ENCODE results near the gene PRDM5. TPM values are rescaled to one million over a fixed set of nuclear protein-coding genes. Genes with fewer than 3 reads are reported as not detected.
A peak's percentile ranks its signal among the peaks of the same experiment; 100 is the strongest.

PRDM5 gene
- total and polyA plus RNA-seq, 9 donors, result 8.8 to 25.3 (median 10.2) TPM

DNA sequence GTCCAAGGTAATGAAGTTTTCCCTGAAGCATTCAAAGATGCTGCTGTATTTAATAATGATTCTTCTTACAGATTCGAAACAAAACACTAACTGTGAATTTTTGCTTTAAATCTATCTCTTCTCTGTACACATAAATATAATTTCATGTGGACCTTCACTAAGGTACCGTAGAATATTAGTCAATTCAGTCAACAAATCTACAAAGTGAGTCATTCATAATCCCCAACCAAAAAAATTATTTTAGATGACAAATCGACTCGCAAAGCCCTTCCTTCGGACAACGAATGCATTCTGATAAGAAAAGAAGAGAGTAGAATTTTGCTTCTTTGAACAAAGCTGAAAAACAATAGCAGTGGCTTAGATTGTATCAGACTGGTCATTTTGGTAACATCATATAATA lies 95.7 kb downstream of the PRDM5 start:
- Histone ChIP-seq H3K4me3 (ENCODE audit: low read length) (no peak overlapping the region), H3K4me1 (ENCODE audit: control insufficient read depth, insufficient read depth, low read length) (no peaks in the 10 kb centered on the region), H3K9me3 (replicated peaks; ENCODE audit: control insufficient read depth, low read depth, low read length) (no peaks in the 10 kb centered on the region), H3K27me3 (ENCODE audit: control insufficient read depth, insufficient read depth, low read length) (no peaks in the 10 kb centered on the region), H3K36me3 (ENCODE audit: control insufficient read depth, insufficient read depth, low read length) (no peaks in the 10 kb centered on the region), H3K27ac (ENCODE audit: low read length) (no peak overlapping the region)
- DNase-seq, result no peak
- WGBS (ENCODE audit: insufficient coverage), result 100% methylated on average over 1 of the region's 6 CpGs

DNA sequence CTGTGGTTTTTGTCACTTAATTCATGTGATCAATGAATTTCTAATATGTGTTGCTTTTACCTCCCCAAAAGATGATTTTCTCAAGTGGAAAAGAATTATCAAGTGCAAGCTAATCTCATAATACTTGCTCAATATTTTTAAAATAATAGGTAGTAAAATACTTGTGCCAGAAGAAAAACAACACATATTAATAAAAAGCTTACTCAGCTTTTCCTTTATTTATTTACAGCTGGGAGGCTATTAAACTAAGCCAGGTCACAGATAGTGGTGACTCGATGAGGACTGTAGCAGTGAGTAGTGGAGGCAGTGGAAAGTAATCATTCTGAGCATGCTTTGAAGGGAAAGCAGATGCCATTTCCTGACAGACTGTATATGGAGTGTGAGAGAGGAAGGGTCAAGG lies 96.1 kb downstream of the PRDM5 start:
- no peak for DNase-seq
- WGBS (ENCODE audit: insufficient coverage), result no CpG with 5 or more reads among the region's 1 CpG
- H3K27me3 ChIP-seq (ENCODE audit: control insufficient read depth, insufficient read depth, low read length), result no peaks in the 10 kb centered on the region
- H3K36me3 ChIP-seq (ENCODE audit: control insufficient read depth, insufficient read depth, low read length), result no peaks in the 10 kb centered on the region
- no peak overlapping the region for H3K27ac ChIP-seq (ENCODE audit: low read length)
- no peaks in the 10 kb centered on the region for H3K4me1 ChIP-seq (ENCODE audit: control insufficient read depth, insufficient read depth, low read length)
- no peaks in the 10 kb centered on the region for H3K9me3 ChIP-seq (replicated peaks; ENCODE audit: control insufficient read depth, low read depth, low read length)
- no peak overlapping the region for H3K4me3 ChIP-seq (ENCODE audit: low read length)

DNA sequence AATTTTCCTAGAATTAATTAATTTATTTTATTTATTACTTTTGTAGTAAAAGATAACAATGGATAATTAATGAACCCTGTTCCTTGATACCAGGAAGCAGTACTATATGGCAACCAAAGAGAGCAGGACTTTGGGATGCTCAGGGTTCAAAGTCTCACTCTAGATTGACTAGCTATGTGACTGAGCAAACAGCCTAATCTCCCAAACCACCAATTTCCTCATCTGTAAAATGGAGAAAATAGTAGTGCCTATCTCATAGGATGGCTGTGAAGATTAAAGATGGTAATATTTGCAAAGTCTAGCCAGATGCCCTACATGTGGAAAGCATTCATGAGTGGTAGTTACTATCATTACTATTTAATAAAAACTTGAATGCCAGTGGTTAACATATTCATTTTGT lies 97.6 kb downstream of the PRDM5 start:
- Histone ChIP-seq H3K36me3 (ENCODE audit: control insufficient read depth, insufficient read depth, low read length) (no peaks in the 10 kb centered on the region), H3K27me3 (ENCODE audit: control insufficient read depth, insufficient read depth, low read length) (no peaks in the 10 kb centered on the region), H3K4me3 (ENCODE audit: low read length) (no peak overlapping the region), H3K4me1 (ENCODE audit: control insufficient read depth, insufficient read depth, low read length) (no peaks in the 10 kb centered on the region), H3K9me3 (replicated peaks; ENCODE audit: control insufficient read depth, low read depth, low read length) (no peaks in the 10 kb centered on the region), H3K27ac (ENCODE audit: low read length) (no peak overlapping the region)
- no peak for DNase-seq

DNA sequence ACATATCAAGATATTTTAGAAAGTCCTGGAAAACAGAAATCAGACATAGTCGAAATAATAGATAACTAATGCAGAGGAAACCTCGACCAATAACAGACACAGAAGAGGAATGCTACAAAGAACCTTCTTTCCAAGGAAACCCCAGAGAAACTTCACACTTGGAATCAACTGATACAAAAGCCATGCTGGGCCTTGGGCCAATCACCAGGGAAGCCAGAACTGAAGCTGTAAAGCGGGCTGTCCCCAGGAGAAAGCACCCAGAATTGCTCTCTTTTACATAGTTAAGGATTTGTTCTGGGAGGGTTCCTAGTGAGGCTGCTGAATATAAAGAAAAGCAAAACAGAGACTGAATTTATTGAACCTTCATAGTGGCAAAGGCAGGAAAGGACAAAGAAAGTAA lies 100.5 kb downstream of the PRDM5 start:
- Histone ChIP-seq H3K27ac (ENCODE audit: low read length) (no peak overlapping the region), H3K4me1 (ENCODE audit: control insufficient read depth, insufficient read depth, low read length) (no peaks in the 10 kb centered on the region), H3K4me3 (ENCODE audit: low read length) (no peak overlapping the region), H3K36me3 (ENCODE audit: control insufficient read depth, insufficient read depth, low read length) (no peaks in the 10 kb centered on the region), H3K27me3 (ENCODE audit: control insufficient read depth, insufficient read depth, low read length) (no peaks in the 10 kb centered on the region), H3K9me3 (replicated peaks; ENCODE audit: control insufficient read depth, low read depth, low read length) (no peaks in the 10 kb centered on the region)
- no CpG with 5 or more reads among the region's 3 CpGs for WGBS (ENCODE audit: insufficient coverage)
- DNase-seq, result no peak

DNA sequence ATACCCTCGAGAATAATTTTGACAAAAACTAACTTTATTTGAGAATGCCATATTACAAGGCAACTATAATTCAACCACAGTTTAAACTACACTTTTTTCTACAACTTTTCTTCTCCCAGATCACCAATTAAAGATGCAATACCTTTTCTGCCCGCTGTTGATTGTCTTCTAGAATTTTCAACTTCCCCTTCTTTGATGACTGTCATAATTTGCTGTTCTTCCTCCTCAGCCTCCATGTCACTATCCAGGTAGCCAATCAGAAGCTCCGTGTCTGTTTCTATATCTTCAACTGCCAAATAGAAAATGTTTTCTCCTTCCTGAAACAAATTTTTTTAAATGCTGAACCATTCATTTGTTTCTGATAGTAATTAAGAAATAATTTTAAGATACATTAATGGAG lies 101.5 kb downstream of the PRDM5 start:
- no peak for DNase-seq
- no peak overlapping the region for H3K4me3 ChIP-seq (ENCODE audit: low read length)
- H3K27me3 ChIP-seq (ENCODE audit: control insufficient read depth, insufficient read depth, low read length), result no peaks in the 10 kb centered on the region
- H3K9me3 ChIP-seq (replicated peaks; ENCODE audit: control insufficient read depth, low read depth, low read length), result no peaks in the 10 kb centered on the region
- no peak overlapping the region for H3K27ac ChIP-seq (ENCODE audit: low read length)
- no peaks in the 10 kb centered on the region for H3K36me3 ChIP-seq (ENCODE audit: control insufficient read depth, insufficient read depth, low read length)
- 79% methylated on average over 2 of the region's 3 CpGs for whole genome bisulfite sequencing (ENCODE audit: insufficient coverage)
- H3K4me1 ChIP-seq (ENCODE audit: control insufficient read depth, insufficient read depth, low read length), result no peaks in the 10 kb centered on the region

DNA sequence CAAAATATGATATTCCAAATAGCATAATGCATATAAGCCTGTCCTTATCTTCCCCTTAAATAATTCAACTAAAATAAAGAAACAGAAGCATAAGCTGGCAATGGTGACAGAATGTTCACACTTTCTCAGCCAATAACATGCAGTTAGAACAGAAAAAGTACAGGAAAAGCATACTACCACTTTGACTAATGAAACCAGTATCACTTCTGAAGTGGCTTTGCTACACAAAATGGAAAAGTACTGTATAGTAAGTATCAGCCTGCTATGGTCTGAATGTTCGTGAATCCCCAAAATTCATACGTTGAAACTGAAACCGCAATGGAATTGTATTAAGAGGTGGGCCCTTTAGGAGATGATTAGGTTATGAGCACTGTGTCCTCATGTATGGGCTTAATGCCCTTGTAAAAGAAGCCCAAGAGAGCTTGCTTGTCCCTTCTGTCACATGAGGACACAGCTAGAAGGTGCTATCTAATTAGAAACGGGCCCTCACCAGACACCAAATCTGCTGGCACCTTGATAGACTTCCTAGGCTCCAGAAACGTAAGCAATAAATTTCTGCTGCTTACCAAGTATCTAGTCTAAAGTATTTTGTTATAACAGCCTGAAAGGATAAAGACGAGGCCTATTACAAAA lies 102.6 kb downstream of the PRDM5 start:
- H3K27me3 ChIP-seq (ENCODE audit: control insufficient read depth, insufficient read depth, low read length), result no peaks in the 10 kb centered on the region
- H3K4me1 ChIP-seq (ENCODE audit: control insufficient read depth, insufficient read depth, low read length), result no peaks in the 10 kb centered on the region
- no peak overlapping the region for H3K4me3 ChIP-seq (ENCODE audit: low read length)
- WGBS (ENCODE audit: insufficient coverage), result 83% methylated on average over 3 of the region's 6 CpGs
- no peaks in the 10 kb centered on the region for H3K36me3 ChIP-seq (ENCODE audit: control insufficient read depth, insufficient read depth, low read length)
- no peak overlapping the region for H3K27ac ChIP-seq (ENCODE audit: low read length)
- no peak for DNase-seq
- H3K9me3 ChIP-seq (replicated peaks; ENCODE audit: control insufficient read depth, low read depth, low read length), result no peaks in the 10 kb centered on the region

DNA sequence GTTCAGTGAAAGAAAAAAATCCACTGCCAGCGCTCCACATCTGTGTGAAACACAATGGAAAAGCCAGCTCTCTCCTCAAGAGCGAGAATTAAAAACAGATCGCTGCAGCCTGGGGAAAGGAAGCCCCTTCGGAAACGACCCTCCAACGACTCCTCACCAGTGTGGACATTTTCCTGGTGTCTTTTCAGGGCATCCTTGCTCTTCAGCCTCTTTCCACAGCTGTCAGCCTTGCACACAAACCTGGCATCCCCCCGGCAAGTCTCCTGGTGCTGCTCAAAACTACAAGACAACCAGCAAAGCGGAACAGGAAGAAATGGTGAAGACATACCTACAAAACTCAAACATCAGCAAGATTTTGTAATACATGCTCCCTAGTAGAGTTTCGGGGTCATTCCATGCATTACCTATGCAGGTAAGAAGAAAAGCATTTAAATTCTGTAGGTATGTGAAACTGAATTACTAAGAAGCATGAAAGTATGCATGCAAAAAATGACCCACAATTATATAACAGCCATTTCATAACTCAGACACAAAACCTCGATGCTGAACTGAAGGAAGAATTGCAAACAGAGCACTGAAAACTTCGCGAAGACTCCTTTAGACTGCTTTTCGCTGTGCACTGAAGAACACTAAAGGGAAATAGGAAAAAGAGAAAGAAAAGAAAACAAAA lies 106.1 kb downstream of the PRDM5 start:
- DNase-seq, result peak; percentile 78
- H3K4me3 ChIP-seq (ENCODE audit: low read length), result peak overlapping the region; percentile 30
- H3K4me1 ChIP-seq (ENCODE audit: control insufficient read depth, insufficient read depth, low read length), result no peaks in the 10 kb centered on the region
- WGBS (ENCODE audit: insufficient coverage), result 29% methylated on average over 3 of the region's 13 CpGs
- no peaks in the 10 kb centered on the region for H3K27me3 ChIP-seq (ENCODE audit: control insufficient read depth, insufficient read depth, low read length)
- H3K36me3 ChIP-seq (ENCODE audit: control insufficient read depth, insufficient read depth, low read length), result no peaks in the 10 kb centered on the region
- peak overlapping the region; percentile 70 for H3K27ac ChIP-seq (ENCODE audit: low read length)
- H3K9me3 ChIP-seq (replicated peaks; ENCODE audit: control insufficient read depth, low read depth, low read length), result no peaks in the 10 kb centered on the region

DNA sequence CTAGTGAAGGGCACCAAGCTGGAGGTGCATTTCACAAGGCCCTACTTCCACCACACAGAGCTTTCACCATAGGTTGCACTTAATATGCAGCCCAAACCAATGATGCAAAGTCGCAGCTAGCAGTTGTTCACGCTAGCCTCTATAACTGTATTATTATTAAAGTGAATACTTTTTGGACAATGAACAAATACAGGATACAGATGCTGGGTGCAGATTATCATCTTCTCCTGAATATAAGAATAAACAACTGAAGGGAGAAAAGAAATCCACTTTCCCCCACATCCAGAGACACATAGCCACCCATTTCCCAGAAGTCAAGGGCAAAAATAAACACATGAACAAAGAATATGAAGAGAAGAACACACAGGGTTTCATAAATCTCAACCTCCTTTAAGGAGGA lies 107.2 kb downstream of the PRDM5 start:
- peak; percentile 22 for DNase-seq
- H3K4me3 ChIP-seq (ENCODE audit: low read length), result no peak overlapping the region
- no peaks in the 10 kb centered on the region for H3K36me3 ChIP-seq (ENCODE audit: control insufficient read depth, insufficient read depth, low read length)
- H3K4me1 ChIP-seq (ENCODE audit: control insufficient read depth, insufficient read depth, low read length), result no peaks in the 10 kb centered on the region
- H3K27ac ChIP-seq (ENCODE audit: low read length), result peak overlapping the region; percentile 43
- no peaks in the 10 kb centered on the region for H3K9me3 ChIP-seq (replicated peaks; ENCODE audit: control insufficient read depth, low read depth, low read length)
- no CpG with 5 or more reads among the region's 2 CpGs for WGBS (ENCODE audit: insufficient coverage)
- H3K27me3 ChIP-seq (ENCODE audit: control insufficient read depth, insufficient read depth, low read length), result no peaks in the 10 kb centered on the region

DNA sequence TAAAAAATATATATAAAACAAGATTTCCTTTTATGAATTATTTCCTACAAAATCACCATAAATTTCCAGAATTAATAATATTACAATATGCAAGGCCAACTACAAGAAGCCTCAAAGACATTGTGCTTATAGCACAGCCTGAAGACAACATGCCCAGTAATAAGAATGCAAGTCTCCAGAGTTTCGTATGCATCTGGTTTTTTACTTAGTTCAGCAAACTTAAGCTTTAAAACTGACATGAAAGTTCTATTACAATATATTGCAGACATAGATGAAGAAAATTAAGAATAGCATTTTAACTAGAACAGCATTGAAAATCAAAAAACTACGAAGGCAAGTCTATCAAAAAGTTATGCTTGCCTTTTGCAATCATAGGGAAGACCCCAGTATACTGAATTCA lies 107.6 kb downstream of the PRDM5 start:
- H3K27ac ChIP-seq (ENCODE audit: low read length), result peak overlapping the region; percentile 22
- H3K36me3 ChIP-seq (ENCODE audit: control insufficient read depth, insufficient read depth, low read length), result no peaks in the 10 kb centered on the region
- H3K27me3 ChIP-seq (ENCODE audit: control insufficient read depth, insufficient read depth, low read length), result no peaks in the 10 kb centered on the region
- DNase-seq, result peak; percentile 77
- H3K4me1 ChIP-seq (ENCODE audit: control insufficient read depth, insufficient read depth, low read length), result no peaks in the 10 kb centered on the region
- WGBS (ENCODE audit: insufficient coverage), result no CpG with 5 or more reads among the region's 2 CpGs
- peaks cover 4% of the 10 kb centered on the region for H3K9me3 ChIP-seq (replicated peaks; ENCODE audit: control insufficient read depth, low read depth, low read length)
- no peak overlapping the region for H3K4me3 ChIP-seq (ENCODE audit: low read length)

DNA sequence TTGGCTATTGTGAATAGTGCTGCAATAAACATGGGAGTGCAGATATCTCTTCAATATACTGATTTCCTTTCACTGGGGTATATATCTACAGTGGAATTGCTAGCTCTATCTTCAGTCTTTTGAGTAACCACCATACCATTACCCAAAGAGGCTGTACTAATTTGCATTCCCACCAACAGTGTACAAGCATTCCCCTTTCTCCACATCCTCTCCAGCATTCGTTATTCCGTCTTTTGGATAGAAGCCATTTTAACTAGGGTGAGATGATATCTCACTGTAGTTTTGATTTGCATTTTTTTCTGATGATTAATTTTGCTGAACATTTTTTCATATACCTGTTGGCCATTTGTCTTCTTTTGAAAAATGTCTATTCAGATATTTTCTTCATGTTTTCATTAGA lies 110.3 kb downstream of the PRDM5 start:
- H3K27ac ChIP-seq (ENCODE audit: low read length), result no peak overlapping the region
- H3K4me3 ChIP-seq (ENCODE audit: low read length), result no peak overlapping the region
- H3K36me3 ChIP-seq (ENCODE audit: control insufficient read depth, insufficient read depth, low read length), result peaks cover 3% of the 10 kb centered on the region
- WGBS (ENCODE audit: insufficient coverage), result no CpG with 5 or more reads among the region's 2 CpGs
- no peaks in the 10 kb centered on the region for H3K4me1 ChIP-seq (ENCODE audit: control insufficient read depth, insufficient read depth, low read length)
- H3K27me3 ChIP-seq (ENCODE audit: control insufficient read depth, insufficient read depth, low read length), result no peaks in the 10 kb centered on the region
- DNase-seq, result no peak
- H3K9me3 ChIP-seq (replicated peaks; ENCODE audit: control insufficient read depth, low read depth, low read length), result peaks cover 10% of the 10 kb centered on the region

DNA sequence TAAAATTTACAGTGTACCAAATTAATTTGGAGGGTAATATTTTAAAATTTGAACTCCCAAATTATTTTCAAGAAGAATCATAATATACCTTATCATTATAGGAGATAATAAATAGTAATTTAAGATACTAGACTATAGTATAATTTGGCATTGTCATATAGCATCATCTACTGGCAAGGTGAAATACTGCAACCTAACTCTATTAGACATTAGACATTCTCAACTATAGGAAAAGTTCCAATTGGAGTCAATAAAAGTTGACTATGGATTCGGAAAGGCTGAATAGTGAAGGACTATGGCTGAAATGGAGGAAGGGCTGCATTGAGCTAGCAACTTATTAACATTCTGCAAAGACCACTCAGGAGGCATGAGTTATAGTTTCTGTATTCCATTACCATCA lies 113.0 kb downstream of the PRDM5 start:
- peaks cover 3% of the 10 kb centered on the region for H3K36me3 ChIP-seq (ENCODE audit: control insufficient read depth, insufficient read depth, low read length)
- DNase-seq, result no peak
- H3K4me1 ChIP-seq (ENCODE audit: control insufficient read depth, insufficient read depth, low read length), result no peaks in the 10 kb centered on the region
- peaks cover 11% of the 10 kb centered on the region for H3K9me3 ChIP-seq (replicated peaks; ENCODE audit: control insufficient read depth, low read depth, low read length)
- H3K27me3 ChIP-seq (ENCODE audit: control insufficient read depth, insufficient read depth, low read length), result no peaks in the 10 kb centered on the region
- WGBS (ENCODE audit: insufficient coverage), result no CpG with 5 or more reads among the region's 1 CpG
- H3K27ac ChIP-seq (ENCODE audit: low read length), result no peak overlapping the region
- no peak overlapping the region for H3K4me3 ChIP-seq (ENCODE audit: low read length)

Measured in muscle of leg (tissue), 11 donors.